HG03521 (cell line): ENCODE results near the gene UNCX.

Experiments used
- ATAC-seq: cut with Tn5 transposase; IDR thresholded peaks from one replicate; pipeline ENCODE4 v1.9.1; 2021; ENCODE audit warnings: mild to moderate bottlenecking, moderate library complexity; ENCODE audit not compliant: unreplicated experiment

The UNCX gene

DNA sequence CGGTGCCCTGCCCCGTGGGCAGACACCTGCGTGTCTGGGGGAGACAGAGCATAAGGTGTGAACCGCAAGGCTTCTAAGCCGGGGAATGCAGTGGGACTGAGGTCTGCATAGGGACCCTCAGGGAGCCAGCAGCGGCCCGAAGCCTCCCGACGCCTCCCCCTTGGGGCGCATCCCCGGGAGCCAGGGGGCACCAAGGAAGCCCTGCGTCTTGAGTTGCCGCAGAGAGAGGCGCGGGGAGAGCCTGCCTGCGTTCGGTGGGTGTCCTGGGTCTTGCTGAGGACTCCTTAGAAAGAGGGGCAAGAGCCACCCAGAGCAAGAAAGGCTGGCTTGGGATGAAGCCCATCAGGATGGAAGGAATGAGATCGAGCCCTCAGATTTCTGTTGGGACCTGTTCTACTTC is 18.2 kb upstream of the UNCX start:
- no peak for ATAC-seq

DNA sequence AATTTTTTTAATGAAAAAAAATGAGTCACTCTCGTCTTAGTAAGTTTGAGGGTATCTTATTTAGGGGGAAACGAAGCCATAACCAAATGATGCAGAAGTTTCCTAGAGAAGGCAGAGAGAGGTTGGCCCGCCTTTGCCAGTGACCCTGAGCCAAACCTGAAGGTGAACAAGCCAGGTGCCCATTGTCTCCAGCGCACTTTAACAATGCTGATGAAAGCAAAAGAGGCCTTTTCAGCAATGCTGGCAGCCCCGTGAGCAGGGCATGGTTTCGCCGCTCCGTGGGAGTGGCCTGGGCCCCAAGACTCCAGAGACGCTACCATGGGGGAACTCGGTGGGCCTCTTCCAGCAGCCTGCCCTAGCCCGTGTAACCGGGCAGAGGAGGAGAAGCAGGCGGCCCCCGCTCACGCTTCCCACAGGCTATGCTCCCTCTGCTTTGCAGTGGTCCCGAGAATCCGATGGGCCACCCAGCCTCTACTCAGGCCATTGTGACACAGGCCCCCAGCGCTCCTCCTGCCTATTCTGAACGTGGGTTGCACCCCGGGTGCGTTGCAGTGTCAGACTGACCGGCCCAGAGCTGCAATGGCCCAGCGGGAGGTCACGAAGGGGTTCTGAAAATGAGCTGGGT is 14.0 kb upstream of the UNCX start:
- no peak for ATAC-seq

DNA sequence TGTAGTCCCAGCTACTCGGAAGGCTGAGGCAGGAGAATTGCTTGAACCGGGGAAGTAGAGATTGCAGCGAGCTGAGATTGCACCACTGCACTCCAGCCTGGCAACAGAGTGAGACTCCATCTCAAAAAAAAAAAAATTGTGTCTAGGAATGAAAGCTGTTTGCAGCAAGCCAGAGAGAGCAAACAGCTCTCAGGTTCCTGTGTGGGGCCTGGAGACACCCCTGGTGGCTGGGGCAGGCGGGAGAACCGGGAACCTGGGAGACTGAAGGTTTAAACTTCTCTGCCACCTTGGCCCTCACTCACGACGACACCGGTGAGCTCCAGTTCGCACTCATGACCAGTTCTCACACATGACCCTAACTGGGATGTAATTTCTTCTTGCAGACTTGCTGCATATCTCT is 13.2 kb upstream of the UNCX start:
- no peak for ATAC-seq

DNA sequence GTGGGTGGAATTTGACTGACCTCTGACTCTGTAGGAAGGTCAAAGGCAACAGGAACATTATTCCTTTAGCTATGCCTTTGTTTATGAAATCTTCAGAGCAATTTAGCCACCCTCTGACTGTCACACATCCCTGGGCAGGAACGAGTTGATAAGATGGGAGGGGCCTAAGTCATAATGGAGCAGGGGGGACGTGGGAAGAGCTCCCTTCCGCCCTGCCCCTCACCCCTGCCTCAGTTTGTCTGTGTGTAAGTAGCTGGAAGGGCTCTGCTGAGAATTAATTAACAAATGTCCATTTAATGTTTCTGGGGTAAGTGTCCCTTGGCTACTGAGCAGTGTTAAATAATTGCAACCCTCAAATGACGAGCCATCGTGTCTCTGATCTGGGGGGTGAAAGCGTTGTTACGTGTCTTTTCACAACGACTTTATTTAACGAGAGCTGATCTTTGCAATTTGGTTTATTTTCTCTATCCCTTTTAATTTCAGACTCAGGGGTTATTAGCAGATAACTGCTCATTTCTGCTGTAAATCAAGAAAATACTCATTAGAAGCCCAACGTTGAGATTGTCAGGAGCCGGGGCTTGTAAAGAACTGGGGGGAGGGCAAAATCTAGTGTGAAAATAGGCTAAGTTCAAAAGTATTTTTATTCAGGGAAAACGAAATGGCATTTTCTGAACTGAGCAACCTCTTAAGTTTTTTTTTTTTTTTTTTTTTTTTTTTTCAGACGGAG is 12.5 kb upstream of the UNCX start:
- no peak for ATAC-seq

DNA sequence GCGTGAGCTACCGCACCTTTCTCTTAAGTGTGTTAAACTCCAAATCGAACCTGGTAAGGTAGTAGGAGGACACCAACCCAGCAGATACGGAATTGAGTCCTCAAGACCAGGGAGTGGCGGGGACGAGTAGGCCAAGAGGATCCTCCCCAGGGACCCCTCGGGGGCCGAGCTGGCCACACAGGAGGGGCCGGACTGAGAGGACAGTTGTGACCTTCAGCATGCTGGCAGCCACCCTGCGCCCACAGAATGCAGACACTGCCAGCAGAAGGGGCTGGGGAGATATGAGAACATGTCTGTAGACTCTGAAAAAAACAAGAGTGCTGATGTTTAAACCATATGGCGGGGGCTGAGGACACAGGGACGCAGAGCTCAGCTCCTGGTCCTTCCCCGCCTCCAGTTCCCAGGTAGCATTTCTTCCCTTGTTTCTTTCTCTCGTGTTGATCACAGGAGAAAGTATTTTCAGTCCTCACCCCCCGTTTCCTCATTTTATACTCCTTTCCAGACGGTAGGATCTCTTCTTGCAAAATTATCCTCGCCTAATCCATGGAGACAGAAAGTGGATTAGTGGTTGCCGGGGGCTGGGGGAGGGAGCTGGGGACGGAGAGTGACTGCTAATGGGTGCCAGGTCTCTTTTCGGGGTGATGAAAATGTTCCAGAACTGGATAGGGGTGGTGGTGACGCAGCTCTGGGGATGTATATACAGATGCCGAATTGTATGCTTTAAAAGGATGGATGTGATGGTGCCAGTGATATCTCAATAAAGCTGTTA is 11.5 kb upstream of the UNCX start:
- no peak for ATAC-seq

DNA sequence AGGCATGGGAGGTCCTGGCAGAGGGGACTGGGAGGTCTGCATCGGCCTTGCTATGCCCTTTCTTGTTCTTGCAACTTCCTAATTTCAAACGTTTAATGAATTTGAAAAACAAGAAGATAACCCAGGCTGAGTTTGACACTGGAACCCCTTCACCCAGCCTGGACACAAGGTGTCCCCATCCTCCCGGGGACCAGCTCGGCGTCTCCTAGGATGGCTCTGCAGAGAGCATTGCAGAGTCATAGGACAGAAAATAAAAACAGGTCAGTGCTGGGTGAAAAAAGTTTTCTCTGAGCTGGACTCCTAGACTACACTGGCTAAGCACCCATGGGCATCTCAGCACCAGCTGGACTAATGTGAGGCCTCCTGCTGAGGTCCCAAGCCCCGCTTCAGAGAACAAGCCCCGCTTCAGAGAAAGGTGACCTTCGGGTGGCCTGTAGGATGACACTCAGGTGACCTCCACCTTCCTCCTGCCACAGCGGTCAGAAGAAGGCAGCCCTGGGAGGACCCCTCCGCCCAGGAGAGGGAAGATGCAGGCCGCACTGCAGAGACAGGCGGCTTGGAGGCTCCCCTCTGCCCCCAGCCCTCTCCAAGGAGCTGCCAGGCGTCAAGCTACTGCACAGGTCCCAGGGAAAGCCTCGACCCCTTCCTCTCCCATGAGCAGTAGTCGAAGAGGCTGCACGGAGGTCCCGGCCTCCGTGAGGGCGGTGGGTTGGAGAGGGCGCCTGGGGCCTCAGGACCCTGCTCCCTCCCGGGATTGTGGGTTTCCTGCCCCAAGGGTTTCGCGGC is 9.3 kb upstream of the UNCX start:
- no peak for ATAC-seq

DNA sequence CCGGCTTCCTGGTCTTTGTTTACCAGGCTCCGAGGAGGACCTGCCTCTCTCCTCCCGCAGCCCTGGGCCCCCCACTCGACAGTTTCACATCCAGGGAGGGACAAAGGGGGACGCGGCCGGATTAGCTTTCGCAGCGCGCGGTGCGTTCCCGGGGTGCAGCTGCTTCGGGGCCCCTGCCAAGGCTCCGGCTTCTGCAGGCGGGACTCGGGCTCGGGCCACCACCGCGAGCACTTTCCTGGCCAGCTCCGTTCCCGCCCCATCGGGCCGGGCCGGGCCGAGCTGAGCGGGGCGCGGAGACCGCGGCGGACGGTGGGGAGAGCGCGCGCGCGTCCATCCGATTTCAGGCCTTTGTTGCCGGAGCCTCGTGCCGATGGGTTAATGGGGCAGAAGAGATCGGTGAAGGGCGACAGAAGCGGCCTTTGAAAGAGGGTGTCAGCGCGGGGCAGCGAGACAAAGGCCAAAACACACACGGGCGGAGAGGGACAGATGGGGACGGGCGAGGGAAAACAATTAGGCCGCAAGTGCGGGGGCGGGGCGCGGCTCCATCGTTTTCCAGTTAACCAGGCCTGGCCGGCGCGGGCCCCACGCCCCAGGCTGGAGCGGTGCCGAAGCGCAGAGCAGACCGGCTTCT is 8.5 kb upstream of the UNCX start:
- ATAC-seq = no peak

DNA sequence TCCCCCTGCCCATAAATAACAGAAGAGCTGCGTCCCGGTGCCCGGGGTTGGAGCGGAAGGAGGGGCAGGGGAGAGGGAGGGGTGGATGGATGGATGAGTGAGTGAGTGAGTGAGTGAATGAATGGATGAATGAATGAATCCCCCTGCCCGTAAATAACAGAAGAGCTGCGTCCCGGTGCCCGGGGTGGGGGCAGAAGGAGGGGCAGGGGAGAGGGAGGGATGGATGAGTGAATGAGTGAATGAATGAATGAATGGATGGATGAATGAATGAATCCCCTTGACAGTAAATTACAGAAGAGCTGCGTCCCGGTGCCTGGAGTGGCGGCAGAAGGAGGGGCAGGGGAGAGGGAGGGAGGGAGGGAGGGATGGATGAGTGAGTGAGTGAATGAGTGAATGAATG is 7.6 kb upstream of the UNCX start:
- no peak for ATAC-seq

DNA sequence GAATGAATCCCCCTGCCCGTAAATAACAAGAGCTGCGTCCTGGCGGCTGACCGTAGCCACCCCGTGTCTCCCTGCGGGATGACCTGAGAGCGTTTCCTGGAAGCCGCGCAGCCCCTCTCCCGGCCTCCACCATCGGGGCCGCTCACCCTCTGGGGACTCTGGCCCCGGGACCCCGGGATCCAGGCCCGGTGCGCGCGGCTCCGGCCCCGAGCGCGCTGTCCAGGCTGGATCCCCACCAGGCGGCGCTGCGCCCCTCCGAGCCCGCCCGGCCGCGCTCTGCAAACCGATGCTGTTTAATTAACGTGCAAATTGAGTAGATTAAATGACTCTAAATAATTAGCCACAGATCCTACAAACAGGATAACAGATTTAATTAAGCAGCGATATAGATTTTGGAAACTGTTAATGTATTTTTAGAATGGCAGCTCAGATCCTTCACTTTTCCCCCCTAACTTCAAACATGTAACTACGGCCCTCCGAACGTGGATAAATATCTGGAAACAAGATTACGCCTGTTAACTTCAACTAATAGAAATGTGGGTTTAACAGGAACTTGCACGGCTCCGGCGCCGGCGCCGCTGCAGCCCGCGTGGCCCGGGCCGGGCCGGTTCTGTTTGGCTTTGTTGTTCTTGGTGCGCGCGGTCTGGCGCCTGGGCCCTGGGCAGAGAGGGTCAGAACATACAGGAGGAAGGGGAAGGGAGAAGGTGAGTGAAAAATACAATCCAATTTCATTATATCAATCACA is 7.1 kb upstream of the UNCX start:
- no peak for ATAC-seq

DNA sequence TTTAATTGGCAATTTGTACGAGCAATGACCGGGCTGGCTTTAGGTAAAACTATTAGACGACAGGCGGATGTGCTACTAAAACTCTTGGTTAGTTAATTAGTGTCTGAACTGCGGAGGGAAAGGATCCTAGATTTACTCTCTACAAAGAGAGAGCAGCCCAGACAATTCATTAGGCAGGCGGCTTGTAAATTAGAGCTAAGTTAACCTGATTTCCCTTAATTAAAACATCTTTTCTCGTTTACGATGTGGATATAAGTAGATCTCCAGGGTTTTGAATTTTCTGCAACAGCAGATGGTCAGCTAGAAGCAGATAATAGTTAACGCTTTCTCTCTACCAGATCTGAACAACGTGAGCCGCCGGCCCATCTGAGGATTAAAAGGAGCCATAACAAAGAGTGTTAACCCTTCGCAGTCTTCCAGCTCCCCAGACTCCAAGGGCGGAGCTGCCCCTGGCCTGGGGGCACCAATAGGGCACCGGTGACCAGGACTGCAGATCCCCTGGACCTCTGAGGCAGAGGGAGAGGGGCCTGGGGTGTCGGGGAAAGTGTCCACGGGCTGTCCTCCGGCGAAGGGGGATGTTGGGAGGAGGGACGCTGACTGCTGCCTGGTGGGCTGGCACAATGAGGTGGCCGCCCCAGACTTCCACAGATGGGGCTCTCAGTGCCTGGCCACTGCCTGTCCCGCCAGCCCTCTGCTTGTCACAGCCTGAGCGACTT is 6.3 kb upstream of the UNCX start:
- ATAC-seq = no peak

DNA sequence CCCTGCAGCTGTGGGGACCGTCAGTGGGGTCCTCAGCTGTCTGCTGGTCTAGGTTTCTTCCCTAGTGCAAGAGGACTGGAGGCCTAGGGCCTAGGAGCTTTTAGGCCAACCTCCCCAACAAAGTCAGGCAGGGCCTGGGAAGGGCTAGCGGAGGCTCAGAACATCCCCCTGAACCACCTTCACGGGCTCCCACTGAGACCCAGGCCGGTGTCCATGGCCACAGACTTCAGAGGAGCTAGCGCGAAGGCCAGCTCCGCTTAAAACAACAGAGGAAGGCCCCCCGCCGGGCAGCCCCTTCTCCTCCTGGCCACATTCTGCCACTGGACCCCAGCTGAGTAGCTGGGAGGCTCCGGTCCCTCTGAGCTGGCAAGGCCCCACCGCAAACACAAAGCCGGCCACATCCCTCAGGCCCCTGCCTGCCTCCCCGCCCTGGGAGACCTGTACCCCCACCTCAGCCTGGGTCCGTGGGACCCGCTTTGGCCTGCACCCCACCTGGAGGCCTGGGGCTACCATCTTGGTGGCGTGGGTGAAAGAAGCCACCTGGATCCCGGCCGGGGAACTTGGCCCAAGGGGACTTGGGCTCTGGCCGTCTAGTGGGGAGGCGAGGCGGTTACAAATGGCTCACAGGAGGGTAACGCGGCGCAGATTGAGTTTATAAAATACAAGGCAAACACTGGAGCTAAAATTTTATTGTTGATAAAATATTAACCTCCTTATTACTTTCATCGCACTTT is 5.4 kb upstream of the UNCX start:
- no peak for ATAC-seq

DNA sequence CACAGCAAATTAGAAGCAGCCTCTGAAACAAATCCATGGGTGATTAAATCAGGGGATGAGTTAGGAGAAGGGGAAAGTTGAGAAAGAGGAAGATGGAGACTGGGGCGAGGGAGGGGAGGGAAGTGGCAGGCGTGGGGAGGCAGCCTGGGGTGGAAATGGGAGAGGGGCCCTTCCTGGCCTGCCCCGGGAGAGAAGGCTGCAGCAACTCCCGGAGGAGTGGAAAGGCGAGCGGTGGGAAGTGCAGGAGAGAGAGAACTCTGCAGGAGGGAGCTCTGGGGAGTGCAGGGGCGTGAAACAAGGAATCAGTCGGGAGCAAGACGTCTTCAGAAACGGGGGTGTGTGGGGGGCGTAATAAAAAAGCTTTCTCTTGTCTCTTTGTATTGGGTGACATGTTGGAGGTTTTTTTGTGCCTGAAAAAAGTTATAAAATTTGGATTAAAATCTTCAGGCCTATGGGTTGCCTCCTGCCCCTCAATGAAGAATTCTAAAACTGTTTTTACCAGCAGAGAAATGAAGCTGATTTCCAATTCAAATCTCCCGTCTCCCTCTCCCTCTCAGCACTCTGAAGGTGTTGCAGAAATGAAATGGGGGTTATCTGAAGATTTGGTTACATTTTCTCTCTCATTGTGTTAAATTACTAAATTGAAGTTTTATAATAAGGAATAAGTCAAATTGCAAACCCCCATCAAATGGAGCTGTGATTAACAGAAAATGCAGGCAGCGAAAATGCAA is 4.7 kb upstream of the UNCX start:
- no peak for ATAC-seq

DNA sequence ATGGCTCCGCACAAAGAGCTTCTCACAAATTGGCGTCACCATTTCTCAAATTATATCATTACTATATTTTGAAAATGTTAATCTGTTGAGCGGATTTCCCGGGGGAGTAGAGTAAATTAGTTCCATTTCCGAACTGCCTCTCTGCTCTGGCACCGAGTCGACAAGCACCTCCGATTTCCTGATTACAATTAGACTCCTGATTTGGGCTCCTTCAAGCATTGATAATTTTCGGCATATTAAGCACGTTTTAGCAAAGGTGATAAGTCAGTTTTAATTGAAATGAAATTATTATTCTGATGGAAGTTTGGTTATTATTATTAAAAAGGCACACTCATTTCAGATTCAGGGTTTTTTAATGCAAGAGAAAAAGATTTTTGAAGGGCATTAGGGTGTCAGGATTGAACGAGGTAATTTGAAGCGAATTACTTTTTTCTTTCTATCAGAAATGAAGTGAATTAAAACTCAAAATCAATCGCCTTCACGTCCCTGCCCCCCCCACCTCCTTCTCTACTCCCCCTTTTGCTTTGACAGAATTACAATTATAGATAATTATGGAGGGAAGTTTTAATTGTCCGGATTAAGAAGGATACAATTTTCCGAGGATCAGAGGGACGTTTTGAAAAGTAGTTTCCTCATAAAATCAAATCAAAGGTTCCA is 4.0 kb upstream of the UNCX start:
- no peak for ATAC-seq

DNA sequence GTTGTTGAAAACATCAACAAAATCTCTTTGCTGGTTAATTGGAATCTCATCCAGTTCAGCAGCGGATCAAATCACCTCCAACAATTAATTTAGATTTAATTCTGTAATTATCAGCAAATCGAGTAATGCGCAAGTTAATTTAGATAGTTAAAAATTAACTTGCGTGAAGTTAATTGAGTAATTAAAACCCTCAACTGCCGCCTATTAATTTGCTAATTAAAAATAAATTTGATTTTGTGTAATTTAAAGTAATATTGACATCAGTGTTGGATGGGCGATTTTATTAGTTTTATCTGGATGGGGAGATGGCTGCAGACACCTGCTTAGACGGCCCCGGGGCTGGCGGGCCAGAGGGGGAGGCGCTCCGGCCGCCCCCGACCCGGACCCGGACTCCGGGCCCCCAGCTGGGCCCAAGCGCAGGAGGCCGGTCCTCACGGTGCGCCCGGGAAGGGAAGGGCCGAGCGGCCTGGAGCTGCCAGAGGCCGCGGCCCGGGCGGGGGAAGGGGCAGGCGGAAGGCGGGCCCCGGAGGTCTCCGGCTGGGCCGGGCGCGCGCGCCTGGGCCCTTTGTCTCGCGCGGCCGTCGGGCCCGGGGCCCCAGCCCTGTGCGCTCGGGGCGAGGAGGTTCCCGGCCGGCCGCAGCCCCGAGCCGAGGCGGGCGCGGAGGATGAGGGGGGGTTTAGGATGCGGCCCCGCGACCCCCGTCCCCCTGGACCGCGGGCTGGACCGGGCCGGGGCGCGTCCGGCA is 3.3 kb upstream of the UNCX start:
- ATAC-seq = no peak

DNA sequence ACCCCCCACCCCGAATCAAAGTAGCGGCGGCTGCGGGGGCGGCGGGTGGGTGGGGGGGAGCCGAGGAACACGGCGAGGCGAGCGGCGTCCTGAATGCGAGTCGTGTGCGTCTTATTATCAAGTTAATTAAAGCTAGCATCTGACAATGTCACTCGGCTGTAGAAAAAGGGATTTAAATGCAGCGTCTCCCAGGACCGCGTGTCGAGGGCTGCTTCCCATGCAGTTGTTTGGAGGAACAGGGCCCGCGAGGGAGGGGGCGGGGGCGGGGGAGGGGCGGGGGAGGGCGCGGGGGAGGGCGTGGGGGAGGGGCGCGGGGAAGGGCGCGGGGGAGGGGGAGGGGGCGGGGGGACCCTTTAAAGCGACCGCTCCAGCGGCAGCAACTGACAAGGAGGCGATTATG is 2.7 kb upstream of the UNCX start:
- no peak for ATAC-seq

DNA sequence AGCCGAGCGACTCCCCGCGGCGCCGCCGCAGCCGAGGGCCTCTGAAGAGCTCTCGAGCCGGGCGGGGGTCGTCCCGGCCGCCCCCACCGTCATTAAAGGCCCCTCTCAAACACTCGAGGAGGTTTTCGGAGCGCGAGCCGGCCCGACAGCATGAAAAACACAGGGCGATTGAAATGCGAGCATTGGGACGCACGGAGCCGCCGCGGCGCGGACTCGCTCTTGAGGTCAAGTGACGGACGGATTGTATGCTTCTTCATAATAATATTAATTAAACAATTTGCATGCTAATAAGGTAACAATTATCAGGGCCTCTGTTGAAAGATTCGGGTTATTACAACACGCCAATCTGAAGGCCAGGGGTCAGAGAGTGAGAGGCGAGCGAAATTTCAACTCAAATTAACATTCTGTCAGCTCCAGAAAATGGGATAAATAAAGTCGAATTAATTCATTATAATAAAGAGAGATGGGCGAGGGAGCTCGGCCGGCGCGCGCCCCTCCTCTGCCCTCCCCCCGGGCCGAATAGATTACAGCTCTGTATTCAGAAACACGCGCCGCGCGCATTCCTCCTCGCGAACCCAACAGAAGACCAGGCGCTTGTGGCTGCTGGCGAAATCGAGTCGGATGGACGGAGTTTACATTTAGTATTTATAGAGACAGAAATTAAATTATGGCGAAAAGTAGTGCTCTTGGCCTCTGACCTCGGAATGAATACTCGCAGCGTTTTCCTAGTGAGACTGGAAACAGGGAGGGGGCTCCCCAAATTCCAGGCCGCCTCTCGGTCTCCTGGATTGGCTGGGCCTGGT is 2.1 kb upstream of the UNCX start:
- ATAC-seq = no peak
